GM12864 (cell line): Measurements from ENCODE around the gene MRPS2.

Experiments
- DNase-seq: peaks from one replicate; pipeline ENCODE4 v3.0.0-alpha.2; 2011; ENCODE audit warnings: low read depth
- H3K4me3 ChIP-seq: 2 replicates; pipeline ENCODE4 v1.5.1; 2011; ENCODE audit warnings: mild to moderate bottlenecking, low read depth, low read length, control low read depth
- TF ChIP-seq, protein P1 (sequence below): IDR thresholded peaks from 2 replicates; pipeline ENCODE4 v1.5.1; 2011; ENCODE audit warnings: low read depth, mild to moderate bottlenecking, moderate library complexity, low read length, control low read depth, inconsistent platforms; ENCODE audit errors: missing control alignments

Gene MRPS2

DNA sequence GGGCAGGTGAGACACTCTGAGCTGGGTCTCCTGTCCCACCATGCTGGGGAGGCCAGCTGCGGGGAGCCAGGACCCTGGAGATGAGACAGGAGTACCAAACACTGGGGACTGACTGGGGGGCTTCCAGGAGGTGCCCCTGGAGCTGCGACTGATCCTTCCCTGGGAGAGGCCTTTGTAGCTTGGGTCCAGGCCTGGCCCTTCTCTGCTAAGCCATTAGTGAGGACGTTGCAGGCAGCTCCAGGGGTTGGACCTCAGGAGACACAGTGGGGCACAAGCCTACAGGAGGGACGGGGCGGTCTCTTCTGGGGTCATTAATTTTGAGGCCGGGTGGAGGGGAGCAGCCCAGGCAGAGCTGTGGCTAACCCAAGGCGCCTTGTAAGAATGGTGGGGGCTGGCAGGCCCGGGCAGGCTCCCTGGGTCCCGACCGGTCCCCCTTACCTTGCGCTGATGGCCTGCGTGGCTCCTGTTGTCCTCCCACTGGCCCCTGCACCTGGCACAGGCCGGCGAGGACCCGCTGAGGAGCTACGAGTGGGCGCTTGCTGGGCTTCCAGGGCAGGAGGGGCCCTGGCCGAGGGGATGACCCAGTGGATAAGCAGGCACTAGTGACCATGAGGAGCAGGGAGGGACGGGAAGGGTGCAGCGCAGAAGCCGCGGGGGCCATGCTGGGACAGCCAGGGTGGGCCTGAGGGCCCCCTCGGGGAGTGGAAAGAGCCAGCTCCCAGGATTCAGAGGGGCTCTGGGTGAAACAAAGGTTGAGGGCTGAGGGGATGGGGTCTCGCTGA is 5.1 kb downstream of the MRPS2 start:
- DNase-seq: no peak
- no peak overlapping the region for H3K4me3 ChIP-seq
- TF ChIP-seq, protein P1, sequence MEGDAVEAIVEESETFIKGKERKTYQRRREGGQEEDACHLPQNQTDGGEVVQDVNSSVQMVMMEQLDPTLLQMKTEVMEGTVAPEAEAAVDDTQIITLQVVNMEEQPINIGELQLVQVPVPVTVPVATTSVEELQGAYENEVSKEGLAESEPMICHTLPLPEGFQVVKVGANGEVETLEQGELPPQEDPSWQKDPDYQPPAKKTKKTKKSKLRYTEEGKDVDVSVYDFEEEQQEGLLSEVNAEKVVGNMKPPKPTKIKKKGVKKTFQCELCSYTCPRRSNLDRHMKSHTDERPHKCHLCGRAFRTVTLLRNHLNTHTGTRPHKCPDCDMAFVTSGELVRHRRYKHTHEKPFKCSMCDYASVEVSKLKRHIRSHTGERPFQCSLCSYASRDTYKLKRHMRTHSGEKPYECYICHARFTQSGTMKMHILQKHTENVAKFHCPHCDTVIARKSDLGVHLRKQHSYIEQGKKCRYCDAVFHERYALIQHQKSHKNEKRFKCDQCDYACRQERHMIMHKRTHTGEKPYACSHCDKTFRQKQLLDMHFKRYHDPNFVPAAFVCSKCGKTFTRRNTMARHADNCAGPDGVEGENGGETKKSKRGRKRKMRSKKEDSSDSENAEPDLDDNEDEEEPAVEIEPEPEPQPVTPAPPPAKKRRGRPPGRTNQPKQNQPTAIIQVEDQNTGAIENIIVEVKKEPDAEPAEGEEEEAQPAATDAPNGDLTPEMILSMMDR: no peak

DNA sequence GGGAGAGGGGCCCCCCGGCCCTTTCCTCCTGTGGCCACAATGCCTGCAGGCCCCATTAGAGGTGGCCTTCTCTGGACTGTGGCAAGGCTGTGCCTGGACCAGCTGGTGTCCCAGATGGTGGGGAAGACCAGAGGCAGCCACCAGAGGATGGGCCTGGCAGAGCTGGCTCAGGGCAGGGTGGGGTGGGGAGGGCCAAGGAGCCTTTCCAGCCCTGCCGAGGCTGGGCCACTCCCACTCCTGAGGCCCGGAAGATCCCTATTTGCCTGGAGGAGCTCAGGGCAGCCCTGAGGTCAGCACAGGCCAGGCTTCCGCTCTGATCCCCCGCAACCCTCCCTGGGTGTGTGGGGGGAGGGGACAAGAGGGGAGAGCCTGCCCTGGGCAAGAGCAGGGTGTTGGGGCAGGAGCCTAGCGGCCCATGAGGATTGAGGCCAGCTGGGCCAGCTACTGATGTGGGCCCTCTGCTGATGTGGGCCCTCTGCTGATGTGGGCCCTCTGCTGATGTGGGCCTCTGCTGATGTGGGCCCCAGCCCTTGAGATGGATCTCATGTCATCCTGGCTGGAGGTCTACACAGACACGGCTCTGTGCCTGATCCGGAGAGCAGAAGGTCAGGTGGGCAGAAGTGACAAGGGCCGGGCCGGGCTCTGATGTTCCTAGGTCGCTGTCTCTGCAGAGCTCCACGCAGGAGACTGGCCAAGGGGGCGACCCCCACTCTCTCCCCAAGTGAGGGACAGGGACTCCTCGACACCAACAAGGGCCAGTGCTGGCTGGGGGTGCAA is 6.0 kb downstream of the MRPS2 start:
- no peak for DNase-seq
- TF ChIP-seq, protein P1: no peak
- H3K4me3 ChIP-seq: no peak overlapping the region

DNA sequence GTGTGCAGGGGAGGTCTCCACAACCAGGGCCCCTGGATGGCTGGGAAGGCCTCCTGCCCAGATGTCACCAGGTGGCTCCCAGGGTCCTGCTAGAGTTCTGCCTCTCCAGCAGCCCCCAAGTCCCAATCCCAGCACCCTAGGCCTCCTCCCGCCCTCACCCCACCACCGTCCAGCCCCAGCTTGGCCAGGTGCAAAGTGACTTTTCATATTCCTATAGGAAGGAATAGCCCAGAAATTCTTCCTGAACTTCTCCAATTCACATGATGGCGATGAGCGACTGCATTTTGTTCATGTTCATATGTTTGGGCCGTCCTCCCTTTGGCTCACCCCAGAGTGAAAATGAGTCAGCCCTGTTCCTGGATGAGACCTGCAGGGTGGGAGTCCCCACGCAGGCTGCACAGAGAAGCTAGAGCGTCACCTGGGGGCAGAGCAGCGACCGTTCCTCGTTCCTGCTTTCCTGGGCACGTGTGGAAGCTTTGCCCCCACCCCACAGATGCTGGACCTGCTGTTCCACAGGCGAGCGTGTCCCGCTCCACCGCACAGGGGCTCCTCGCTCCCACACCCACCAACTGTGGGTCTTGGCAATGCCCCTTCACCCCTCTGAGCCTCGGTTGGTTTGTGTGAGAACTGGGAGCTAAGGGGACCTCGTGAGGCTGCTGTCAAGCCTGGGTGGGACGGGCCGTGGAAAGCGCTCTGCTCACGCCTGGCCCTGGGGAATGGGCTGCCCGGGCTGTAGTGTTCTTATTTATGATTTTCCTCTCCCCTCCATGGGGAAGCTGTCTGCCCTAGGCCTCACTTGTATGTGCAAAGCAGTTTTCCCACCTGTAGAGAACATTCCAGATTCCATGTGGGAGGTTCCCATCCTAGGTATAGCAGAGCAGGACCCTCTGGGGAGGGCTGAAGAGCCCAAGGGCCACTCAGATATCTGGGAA is 6.9 kb downstream of the MRPS2 start:
- no peak overlapping the region for H3K4me3 ChIP-seq
- TF ChIP-seq, protein P1: no peak
- DNase-seq: no peak

DNA sequence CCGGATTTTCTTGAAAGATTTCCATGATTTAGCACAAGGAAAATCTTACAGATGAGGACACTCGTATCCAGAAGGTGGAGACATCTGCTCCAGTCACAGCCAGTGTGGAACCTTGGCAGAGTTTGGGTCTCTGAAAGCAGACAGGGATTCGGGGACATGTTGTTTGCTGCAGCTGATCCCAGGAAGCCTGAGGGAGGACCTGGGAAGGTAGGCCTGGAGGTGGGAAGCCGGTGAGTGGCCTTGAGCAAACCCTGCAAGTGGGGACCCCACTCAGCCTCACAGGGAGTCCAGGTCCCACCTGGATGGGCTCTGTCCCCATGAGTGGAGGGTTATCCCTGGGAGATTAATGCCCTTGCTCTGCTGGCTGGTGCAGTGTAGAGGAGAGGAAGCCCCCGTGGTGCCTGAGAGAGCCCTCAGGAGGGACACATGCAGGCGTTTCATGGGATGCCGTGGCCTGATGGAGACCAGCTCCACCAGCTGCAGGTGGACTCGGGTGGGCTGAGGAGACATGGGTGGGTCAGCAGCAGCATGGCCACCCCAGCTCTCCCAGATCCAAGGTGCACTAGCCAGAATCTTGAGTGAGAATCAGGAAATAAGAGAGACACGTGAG is 7.8 kb downstream of the MRPS2 start:
- TF ChIP-seq, protein P1: no peak
- DNase-seq: no peak
- no peak overlapping the region for H3K4me3 ChIP-seq

DNA sequence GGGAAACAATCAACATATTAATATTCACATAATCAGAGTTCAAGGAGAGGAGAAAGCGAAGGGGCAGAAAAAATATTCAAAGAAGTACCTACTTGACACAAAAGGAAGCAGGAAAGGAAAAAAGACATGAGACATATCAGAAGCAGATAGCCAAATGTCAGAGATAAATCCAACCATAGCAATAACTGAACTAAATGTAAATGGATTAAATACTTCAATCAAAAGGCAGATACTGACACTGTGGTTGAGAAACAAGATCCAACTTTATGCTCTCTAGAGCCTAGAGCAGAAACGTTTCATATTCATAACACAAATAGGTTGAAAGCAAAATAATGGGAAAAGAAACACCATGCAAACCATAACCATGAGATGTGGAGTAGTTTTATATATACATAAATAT is 9.0 kb downstream of the MRPS2 start:
- DNase-seq: no peak
- no peak overlapping the region for H3K4me3 ChIP-seq
- TF ChIP-seq, protein P1: no peak

DNA sequence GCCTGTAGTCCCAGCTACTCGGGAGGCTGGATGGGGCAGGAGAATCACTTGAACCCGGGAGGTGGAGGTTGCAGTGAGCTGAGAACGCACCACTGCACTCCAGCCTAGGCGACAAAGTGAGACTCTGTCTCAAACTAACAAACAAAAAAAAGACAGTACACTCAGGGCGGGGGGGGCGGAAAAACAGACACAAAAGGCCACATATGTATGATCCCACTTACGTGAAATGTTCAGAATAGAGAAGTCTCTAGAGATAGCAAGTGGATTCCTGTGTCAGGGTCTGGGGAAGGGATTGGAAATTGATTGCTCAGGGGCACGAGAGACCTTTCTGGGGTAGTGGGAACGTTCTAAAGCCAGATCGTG is 11.7 kb downstream of the MRPS2 start:
- TF ChIP-seq, protein P1: no peak
- H3K4me3 ChIP-seq: no peak overlapping the region
- no peak for DNase-seq
